Immature natural killer cell (primary cell): Measurements from ENCODE around the gene CAV2. TPM values are rescaled to one million over a fixed set of nuclear protein-coding genes. Genes with fewer than 3 reads are reported as not detected.

Experiments
- DNase-seq, 3 donors: peaks; one replicate each; pipeline ENCODE4 v3.0.0; 2022; ENCODE audit warnings: mixed read lengths in 1 of 3
- H3K27ac Mint-ChIP-seq, 6 donors: one replicate each; pipeline ENCODE4 v1.8.0; 2020; ENCODE audit warnings: mixed read lengths in 6 of 6, mild to moderate bottlenecking in 5 of 6, inconsistent platforms in 4 of 6, moderate library complexity in 3 of 6
- H3K27me3 Mint-ChIP-seq, 3 donors: one replicate each; pipeline ENCODE4 v1.8.0; 2020 to 2021; ENCODE audit warnings: low read depth in 3 of 3, mild to moderate bottlenecking in 3 of 3, mixed read lengths in 3 of 3, moderate library complexity in 3 of 3, inconsistent platforms in 1 of 3
- H3K36me3 Mint-ChIP-seq, 3 donors: one replicate each; pipeline ENCODE4 v1.8.0; 2020; ENCODE audit warnings: mixed read lengths in 3 of 3, inconsistent platforms in 2 of 3, mild to moderate bottlenecking in 2 of 3
- H3K4me1 Mint-ChIP-seq, 2 donors: one replicate each; pipeline ENCODE4 v1.8.0; 2020; ENCODE audit warnings: inconsistent platforms in 2 of 2, mild to moderate bottlenecking in 2 of 2, mixed read lengths in 2 of 2, moderate library complexity in 1 of 2
- H3K4me3 Mint-ChIP-seq, 5 donors: one replicate each; pipeline ENCODE4 v1.8.0; 2020; ENCODE audit warnings: mild to moderate bottlenecking in 5 of 5, mixed read lengths in 5 of 5, inconsistent platforms in 3 of 5, moderate library complexity in 3 of 5
- H3K9me3 Mint-ChIP-seq, 6 donors: one replicate each; pipeline ENCODE4 v1.8.0; 2020; ENCODE audit warnings: mild to moderate bottlenecking in 6 of 6, mixed read lengths in 6 of 6, inconsistent platforms in 4 of 6, moderate library complexity in 3 of 6
- polyA plus RNA-seq, 3 donors: library from polyadenylated mRNA; unstranded; fragments of 300-500 nt; fragmentation: Illumina TruSeq; gene quantifications; one replicate each; pipeline ENCODE4 v1.2.3, GENCODE V29; 2021

CAV2 gene
- polyA plus RNA-seq, 3 donors from 2014 or later, result not detected

GRCh38 chr7:116549370-116549769, 49.8 kb downstream of the CAV2 start:
- no peaks in the 10 kb centered on the region for H3K9me3 Mint-ChIP-seq
- no peak overlapping the region for H3K27ac Mint-ChIP-seq
- H3K36me3 Mint-ChIP-seq, result no peaks in the 10 kb centered on the region
- no peaks in the 10 kb centered on the region for H3K4me1 Mint-ChIP-seq
- H3K27me3 Mint-ChIP-seq, result peaks cover 0 to 12% (median 4%) of the 10 kb centered on the region in 3 donors
- no peak overlapping the region for H3K4me3 Mint-ChIP-seq
- no peak for DNase-seq

GRCh38 chr7:116551692-116552091, 52.2 kb downstream of the CAV2 start:
- H3K4me3 Mint-ChIP-seq, result no peak overlapping the region
- peaks cover 0 to 12% (median 4%) of the 10 kb centered on the region in 3 donors for H3K27me3 Mint-ChIP-seq
- no peaks in the 10 kb centered on the region for H3K36me3 Mint-ChIP-seq
- H3K4me1 Mint-ChIP-seq, result no peaks in the 10 kb centered on the region
- H3K9me3 Mint-ChIP-seq, result no peaks in the 10 kb centered on the region
- H3K27ac Mint-ChIP-seq, result no peak overlapping the region
- DNase-seq, result no peak

GRCh38 chr7:116552602-116553001, 53.1 kb downstream of the CAV2 start:
- H3K27ac Mint-ChIP-seq, result no peak overlapping the region
- H3K9me3 Mint-ChIP-seq, result no peaks in the 10 kb centered on the region
- no peaks in the 10 kb centered on the region for H3K4me1 Mint-ChIP-seq
- H3K27me3 Mint-ChIP-seq, result peaks cover 2 to 12% (median 4%) of the 10 kb centered on the region in 3 donors
- DNase-seq, result no peak
- H3K36me3 Mint-ChIP-seq, result no peaks in the 10 kb centered on the region
- no peak overlapping the region for H3K4me3 Mint-ChIP-seq

- H3K27ac Mint-ChIP-seq, result no peak overlapping the region
- no peaks in the 10 kb centered on the region for H3K4me1 Mint-ChIP-seq
- DNase-seq, result no peak
- H3K36me3 Mint-ChIP-seq, result no peaks in the 10 kb centered on the region
- H3K27me3 Mint-ChIP-seq, result peaks cover 3 to 11% (median 4%) of the 10 kb centered on the region in 3 donors
- H3K4me3 Mint-ChIP-seq, result no peak overlapping the region
- no peaks in the 10 kb centered on the region for H3K9me3 Mint-ChIP-seq
Measured at GRCh38 chr7:116553168-116553964, 53.8 kb downstream of the CAV2 start.

- no peak for DNase-seq
- Mint-ChIP-seq H3K9me3 (no peaks in the 10 kb centered on the region), H3K36me3 (no peaks in the 10 kb centered on the region), H3K4me1 (no peaks in the 10 kb centered on the region), H3K27me3 (peaks cover 3 to 7% (median 4%) of the 10 kb centered on the region in 3 donors), H3K27ac (no peak overlapping the region), H3K4me3 (no peak overlapping the region)
Measured at GRCh38 chr7:116554436-116554835, 54.9 kb downstream of the CAV2 start.

- no peaks in the 10 kb centered on the region for H3K36me3 Mint-ChIP-seq
- peaks cover 3 to 7% (median 4%) of the 10 kb centered on the region in 3 donors for H3K27me3 Mint-ChIP-seq
- H3K9me3 Mint-ChIP-seq, result no peaks in the 10 kb centered on the region
- H3K4me1 Mint-ChIP-seq, result no peaks in the 10 kb centered on the region
- H3K27ac Mint-ChIP-seq, result no peak overlapping the region
- no peak overlapping the region for H3K4me3 Mint-ChIP-seq
- DNase-seq, result no peak
Measured at GRCh38 chr7:116554911-116555310, 55.4 kb downstream of the CAV2 start.

GRCh38 chr7:116557066-116557585, 57.6 kb downstream of the CAV2 start:
- DNase-seq, result no peak

GRCh38 chr7:116557901-116558300, 58.4 kb downstream of the CAV2 start:
- H3K9me3 Mint-ChIP-seq, result peaks cover 0 to 2% (median 0%) of the 10 kb centered on the region in 6 donors
- H3K36me3 Mint-ChIP-seq, result no peaks in the 10 kb centered on the region
- H3K4me1 Mint-ChIP-seq, result no peaks in the 10 kb centered on the region
- DNase-seq, result no peak
- peaks cover 3 to 6% (median 4%) of the 10 kb centered on the region in 3 donors for H3K27me3 Mint-ChIP-seq
- no peak overlapping the region for H3K4me3 Mint-ChIP-seq
- H3K27ac Mint-ChIP-seq, result no peak overlapping the region

More at GRCh38 chr7:116557066-116557585, 57.6 kb downstream of the CAV2 start:
- peaks cover 3 to 6% (median 4%) of the 10 kb centered on the region in 3 donors for H3K27me3 Mint-ChIP-seq
- no peaks in the 10 kb centered on the region for H3K36me3 Mint-ChIP-seq
- peaks cover 0 to 2% (median 0%) of the 10 kb centered on the region in 6 donors for H3K9me3 Mint-ChIP-seq
- H3K4me1 Mint-ChIP-seq, result no peaks in the 10 kb centered on the region
- no peak overlapping the region for H3K27ac Mint-ChIP-seq
- no peak overlapping the region for H3K4me3 Mint-ChIP-seq

Other genes starting within 250 kb of the CAV2 start
- 1 to 10 TPM in 1 of 3 donors, under 1 TPM in 1, not detected in 1; 0.53 to 2.2 TPM for gene CAV1, start 25.3 kb downstream of the CAV2 start, polyA plus RNA-seq
- not detected for gene MET, start 172.5 kb downstream of the CAV2 start, polyA plus RNA-seq